ENCODE results near the gene ISLR. TPM values are rescaled to one million over a fixed set of nuclear protein-coding genes. Genes with fewer than 3 reads are reported as not detected.

Gene ISLR
- total RNA-seq, 2 donors from 2014 or later, result not detected

DNA sequence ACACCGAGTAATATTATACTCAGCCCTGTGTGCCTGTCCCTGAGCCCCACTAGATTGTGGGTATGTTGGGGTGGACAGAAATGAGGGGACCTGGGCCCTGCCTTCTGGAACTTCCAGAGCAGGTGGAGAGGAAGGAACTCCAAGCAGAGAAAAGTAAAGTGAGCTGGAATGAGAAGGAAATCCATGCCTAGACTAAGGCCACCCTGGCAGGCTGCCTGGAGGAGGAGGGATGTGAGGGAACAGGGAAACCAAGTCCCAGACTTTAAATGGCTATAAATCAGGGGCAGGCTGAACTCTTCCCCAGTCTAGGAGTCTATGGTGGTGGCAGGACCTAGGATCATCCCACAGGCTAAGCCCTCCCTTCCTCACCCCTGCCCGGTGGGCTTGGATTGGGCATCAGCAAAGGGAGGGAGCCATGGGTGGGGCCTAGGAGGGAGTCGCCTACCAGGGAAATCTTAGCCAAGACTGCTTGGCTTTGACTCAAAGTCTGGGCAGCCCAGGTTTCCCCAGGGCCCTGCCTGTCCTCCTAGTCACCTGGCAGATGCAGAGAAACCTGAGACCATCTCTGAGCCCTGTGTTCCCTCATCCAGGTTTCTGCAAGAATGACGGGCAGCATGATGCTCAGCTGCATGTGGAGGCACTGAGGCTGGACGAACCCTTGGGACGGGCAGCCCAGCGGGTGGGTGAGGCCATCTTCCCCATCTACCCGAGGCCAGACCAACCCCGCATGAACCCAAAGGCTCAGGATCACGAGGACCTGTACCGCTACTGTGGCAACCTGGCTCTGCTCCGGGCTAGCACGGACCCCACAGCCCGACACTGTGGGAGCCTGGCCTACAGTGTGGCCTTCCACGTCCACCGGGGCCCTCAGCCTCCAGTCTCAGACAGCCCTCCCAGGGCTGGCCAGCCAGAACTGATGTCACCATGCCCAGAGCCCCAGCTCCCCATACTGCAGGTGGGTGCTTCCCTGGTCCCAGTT lies 44.7 kb downstream of the ISLR start:
- H3K4me3 Mint-ChIP-seq, result no peak overlapping the region
- H3K27ac Mint-ChIP-seq, result no peak overlapping the region
- H3K36me3 Mint-ChIP-seq (ENCODE audit: low read depth), result no peaks in the 10 kb centered on the region
- no peak for ATAC-seq (replicated peaks)
- no peaks in the 10 kb centered on the region for H3K9me3 Mint-ChIP-seq
- peaks cover 38% of the 10 kb centered on the region for H3K27me3 Mint-ChIP-seq
- no peaks in the 10 kb centered on the region for H3K4me1 Mint-ChIP-seq

DNA sequence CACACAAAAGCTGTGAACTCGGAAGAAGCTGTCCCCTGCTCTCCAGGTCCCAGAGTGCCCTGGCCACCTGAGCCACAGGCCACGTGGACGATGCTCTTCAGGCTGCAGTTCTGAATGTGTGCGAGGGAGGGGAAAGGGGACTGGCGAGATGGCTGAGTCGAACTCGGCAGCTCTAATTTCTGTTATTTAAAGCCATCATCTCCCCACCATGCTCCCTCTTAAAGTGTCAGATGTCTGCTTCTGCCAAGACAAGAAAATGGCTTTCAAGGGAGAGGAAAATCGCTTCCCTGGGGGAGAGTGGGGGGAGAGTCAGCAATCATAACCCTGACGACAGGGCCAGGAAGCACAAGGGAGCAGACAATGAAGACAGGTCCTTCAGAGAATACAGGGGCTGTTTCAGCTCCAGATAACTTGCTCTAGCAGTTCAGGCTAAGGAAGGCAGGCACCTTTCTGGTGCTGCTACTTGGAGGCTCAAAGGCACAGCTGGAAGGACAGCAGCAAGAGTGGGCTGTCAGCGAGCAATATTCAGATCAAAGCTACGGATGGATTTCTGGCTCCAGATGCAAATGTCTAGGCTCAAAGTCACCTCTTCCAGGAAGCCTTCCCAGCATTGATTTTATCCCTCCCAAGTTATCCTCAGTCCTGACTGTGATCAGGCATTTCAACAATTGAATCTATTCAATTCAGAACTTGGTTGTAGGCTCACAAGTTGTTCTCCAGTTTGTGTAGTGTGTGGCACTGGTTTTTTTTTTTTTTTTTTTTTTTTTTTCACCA lies 47.2 kb downstream of the ISLR start:
- no peaks in the 10 kb centered on the region for H3K36me3 Mint-ChIP-seq (ENCODE audit: low read depth)
- no peak for ATAC-seq (replicated peaks)
- no peak overlapping the region for H3K4me3 Mint-ChIP-seq
- no peaks in the 10 kb centered on the region for H3K9me3 Mint-ChIP-seq
- H3K27ac Mint-ChIP-seq, result no peak overlapping the region
- H3K27me3 Mint-ChIP-seq, result peaks cover 43% of the 10 kb centered on the region
- no peaks in the 10 kb centered on the region for H3K4me1 Mint-ChIP-seq

DNA sequence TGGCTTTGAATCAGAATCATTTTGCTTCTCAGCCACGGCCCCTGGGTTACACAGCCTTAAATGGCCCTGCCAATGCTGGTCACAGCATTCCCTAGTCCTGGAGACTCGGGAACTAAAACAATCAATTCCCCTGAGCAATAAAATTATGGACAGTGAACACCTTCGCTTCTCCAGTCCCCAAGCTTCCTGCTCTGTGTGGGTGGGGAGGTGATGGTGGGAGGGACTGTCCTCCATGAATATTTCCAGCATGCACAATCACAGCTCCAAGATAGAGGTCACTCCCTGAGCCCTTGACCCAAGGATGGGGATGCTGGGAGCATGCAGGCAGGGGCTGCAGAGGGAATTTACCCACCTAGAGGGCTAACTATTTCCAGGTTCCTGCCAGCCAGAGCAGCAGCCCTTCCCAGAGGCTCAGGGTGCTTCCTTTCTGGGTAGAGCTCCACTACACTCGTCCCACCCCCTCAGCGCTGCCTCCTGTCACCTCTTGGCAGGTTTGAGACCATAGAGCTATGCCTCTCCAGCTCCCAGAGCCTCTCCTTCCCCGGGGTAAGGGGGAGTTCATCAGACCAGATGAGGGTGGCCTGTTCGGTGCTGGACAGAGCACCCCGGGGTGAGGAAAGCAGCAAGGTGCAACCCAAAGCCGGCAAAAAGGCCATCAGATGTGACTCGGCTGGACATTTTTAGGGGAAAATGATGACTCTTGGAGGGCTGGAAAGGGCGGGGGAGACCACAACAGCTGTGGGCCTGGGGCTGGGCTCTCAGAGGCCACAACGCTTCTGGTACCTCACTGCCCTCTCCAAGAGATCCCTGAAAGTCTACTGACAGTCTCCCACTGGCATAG lies 48.1 kb downstream of the ISLR start:
- Mint-ChIP-seq H3K4me1 (no peaks in the 10 kb centered on the region), H3K27ac (no peak overlapping the region), H3K9me3 (no peaks in the 10 kb centered on the region), H3K36me3 (ENCODE audit: low read depth) (no peaks in the 10 kb centered on the region), H3K4me3 (no peak overlapping the region), H3K27me3 (peaks cover 47% of the 10 kb centered on the region)
- no peak for ATAC-seq (replicated peaks)

DNA sequence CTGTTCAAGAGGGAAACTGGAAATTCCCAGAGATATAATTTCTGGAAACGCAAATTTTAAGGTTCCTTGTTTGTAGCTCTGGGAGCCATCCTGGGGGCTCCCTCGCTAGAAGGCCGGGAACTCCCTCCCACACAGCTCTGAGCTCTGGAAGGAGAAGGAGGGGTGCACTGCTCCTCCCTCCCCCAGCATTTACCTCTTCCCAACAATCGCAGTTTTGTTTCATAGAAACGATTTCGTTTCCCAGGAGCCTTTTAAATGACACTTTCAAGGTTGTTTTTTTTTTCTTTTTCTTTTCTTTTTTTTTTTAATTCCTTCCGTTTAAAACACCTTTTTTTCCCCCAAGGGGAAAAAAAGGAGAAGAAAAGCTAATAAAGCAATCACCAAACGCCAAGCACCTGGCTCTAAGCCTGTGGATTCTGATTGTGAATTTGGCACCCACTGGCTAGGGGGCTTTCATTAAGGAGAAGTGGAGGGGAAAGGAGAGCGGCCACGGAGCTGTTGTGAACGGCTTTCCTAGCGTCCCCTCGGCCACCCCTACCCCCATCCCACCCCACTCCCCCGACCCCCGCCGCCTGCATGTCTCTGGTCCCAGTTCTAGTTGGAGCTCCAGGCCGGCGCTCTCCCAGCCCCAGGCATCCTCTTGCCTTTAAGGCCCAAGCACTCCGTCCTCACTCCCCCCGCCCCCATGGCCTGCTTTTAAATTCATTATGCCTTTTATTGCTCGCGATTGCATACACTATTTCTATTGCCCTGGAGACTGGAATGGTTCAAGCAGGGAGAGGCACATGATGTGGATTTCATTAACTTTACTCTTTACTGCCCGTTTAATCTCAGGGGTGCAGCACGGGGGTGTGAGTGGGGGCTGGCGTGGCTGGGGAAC lies 49.0 kb downstream of the ISLR start:
- no peak overlapping the region for H3K27ac Mint-ChIP-seq
- H3K9me3 Mint-ChIP-seq, result no peaks in the 10 kb centered on the region
- no peaks in the 10 kb centered on the region for H3K36me3 Mint-ChIP-seq (ENCODE audit: low read depth)
- H3K27me3 Mint-ChIP-seq, result peaks cover 44% of the 10 kb centered on the region
- ATAC-seq (replicated peaks), result no peak
- H3K4me1 Mint-ChIP-seq, result no peaks in the 10 kb centered on the region
- H3K4me3 Mint-ChIP-seq, result no peak overlapping the region

DNA sequence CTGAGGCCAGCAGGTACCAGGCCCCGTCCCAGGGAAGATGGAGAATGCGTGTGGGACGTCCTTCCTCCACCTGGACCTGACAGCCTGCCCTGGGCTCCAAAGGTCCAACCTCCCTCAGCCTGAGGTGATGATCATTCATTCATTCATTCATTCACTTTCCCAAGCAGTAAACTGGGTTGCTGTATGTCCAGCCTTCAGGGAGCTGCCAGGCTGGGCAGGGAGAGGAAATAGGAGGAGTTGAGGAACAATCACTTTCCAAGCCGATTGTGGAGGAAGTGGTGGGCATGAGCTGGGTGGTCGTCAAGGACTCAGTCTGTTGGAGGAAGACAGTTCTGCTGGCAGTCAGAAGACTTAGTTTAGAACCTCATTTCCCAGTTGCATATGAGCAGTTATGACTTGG lies 52.4 kb downstream of the ISLR start:
- Mint-ChIP-seq H3K27ac (no peak overlapping the region), H3K4me1 (no peaks in the 10 kb centered on the region), H3K9me3 (no peaks in the 10 kb centered on the region), H3K36me3 (ENCODE audit: low read depth) (no peaks in the 10 kb centered on the region), H3K27me3 (peaks cover 43% of the 10 kb centered on the region), H3K4me3 (no peak overlapping the region)
- no peak for ATAC-seq (replicated peaks)

Other genes starting within 250 kb of the ISLR start
- gene LOXL1, start 247.2 kb upstream of the ISLR start, total RNA-seq, result 1 to 10 TPM; 3.4 TPM
- gene STOML1, start 181.4 kb upstream of the ISLR start, total RNA-seq, result 1 to 10 TPM; 4.8 to 7.3 TPM
- gene PML, start 179.0 kb upstream of the ISLR start, total RNA-seq, result 10 to 100 TPM; 67.4 to 74.1 TPM
- gene GOLGA6A, start 91.2 kb upstream of the ISLR start, total RNA-seq, result under 1 TPM in 1 of 2 donors, not detected in 1; 0.11 TPM
- not detected for gene ISLR2, start 43.1 kb upstream of the ISLR start, total RNA-seq
- not detected for gene STRA6, start 29.1 kb downstream of the ISLR start, total RNA-seq
- gene CCDC33, start 62.6 kb downstream of the ISLR start, total RNA-seq, result not detected
- not detected for gene CYP11A1, start 193.9 kb downstream of the ISLR start, total RNA-seq